GM18867 (cell line): ENCODE measurements around the gene CPNE1.

Experiments used
- ATAC-seq: cut with Tn5 transposase; IDR thresholded peaks from one replicate; pipeline ENCODE4 v1.9.1; 2021; ENCODE audit warnings: mild to moderate bottlenecking, moderate library complexity; ENCODE audit not compliant: unreplicated experiment

Gene CPNE1

GRCh38 chr20:35600993-35601973, 63.4 kb downstream of the CPNE1 start:
- ATAC-seq: peak; percentile 46

DNA sequence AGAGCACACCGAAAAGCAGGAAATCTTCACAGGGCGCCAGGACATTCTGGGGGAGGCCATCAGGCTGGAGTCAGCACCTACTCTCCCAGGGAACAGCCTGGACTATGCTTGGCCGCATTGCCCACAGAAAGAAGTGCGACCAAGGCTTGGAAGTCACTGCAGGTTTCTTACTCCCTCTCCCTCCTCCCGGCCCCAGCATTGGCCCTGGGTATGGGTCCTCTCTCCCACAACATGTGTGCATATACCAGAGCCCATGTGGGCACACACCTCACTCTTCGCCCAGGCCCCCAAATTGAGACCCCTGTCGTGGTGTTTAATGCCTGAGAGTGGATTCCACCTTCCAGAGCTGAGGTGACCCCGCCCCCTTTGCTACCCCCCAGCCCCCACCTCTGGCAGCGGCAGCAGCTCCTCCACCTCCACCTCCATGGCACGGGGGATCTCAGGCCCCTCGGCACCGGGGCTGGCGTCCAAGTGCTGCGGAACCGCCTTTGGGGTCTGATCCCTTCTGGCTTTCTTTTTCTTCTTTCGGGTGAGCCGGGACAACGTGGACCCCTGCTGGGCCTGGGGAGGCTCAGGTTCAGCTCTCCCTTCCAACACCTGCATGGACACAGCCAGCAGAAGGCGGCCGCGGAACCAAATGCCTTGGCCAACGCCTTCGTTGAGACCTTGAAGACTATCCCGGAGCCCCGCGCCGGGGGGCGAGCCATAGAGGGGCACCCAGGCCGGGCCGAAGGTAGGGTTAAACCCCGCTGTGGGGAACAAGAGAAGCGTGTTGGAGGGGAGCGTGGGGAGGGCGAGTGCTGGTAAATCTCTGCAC, 64.3 kb downstream of the CPNE1 start:
- ATAC-seq: no peak

GRCh38 chr20:35599776-35600120, 65.0 kb downstream of the CPNE1 start:
- ATAC-seq: no peak

DNA sequence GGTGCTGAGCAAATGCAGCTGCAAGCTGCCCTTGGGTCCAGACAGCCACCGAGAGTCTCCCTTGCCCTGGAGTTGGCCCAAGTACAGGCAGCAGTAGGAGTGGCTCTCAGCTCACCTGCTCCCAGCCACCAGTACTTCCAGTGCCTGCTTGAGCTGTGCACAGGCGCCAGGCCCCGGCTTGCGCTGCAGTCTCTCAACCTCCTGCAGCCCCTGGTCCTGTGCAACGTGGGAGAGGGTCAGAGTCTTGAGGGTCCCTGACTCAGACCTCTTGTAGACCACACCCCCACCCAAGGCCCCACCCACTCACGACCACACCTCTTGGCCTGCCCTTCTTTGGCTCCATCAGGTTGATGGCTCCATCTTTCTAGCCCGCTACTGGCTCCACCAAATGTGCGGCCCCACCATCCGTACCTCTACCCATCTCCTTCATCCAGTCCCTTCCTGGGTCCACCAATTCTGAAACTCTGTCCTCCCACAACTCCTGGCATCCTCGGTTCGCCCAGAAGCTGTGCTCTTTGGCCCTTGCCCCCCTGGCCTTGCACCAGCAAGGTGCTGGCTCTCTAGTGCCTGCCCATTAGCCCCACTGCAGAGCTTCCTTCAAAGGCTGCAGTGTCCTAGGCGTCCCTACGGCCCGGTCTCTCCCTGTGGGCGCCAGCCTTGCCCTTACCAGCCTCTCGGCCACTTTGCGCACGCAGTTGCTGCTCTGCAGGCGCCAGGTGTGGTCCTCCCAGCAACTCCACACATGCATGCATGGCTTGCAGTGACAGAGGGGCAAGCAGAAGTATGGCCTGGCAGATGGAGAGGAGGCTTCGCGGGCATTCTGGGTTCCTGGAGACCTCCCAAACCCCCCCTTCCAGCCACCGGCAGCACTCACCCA, 65.6 kb downstream of the CPNE1 start:
- no peak for ATAC-seq

- ATAC-seq: no peak
Measured at GRCh38 chr20:35598476-35598875, 66.2 kb downstream of the CPNE1 start.

- ATAC-seq: no peak
Measured at GRCh38 chr20:35597186-35597585, 67.5 kb downstream of the CPNE1 start.

- ATAC-seq: no peak
Measured at GRCh38 chr20:35595901-35596300, 68.8 kb downstream of the CPNE1 start.

GRCh38 chr20:35595456-35595855, 69.2 kb downstream of the CPNE1 start:
- no peak for ATAC-seq

DNA sequence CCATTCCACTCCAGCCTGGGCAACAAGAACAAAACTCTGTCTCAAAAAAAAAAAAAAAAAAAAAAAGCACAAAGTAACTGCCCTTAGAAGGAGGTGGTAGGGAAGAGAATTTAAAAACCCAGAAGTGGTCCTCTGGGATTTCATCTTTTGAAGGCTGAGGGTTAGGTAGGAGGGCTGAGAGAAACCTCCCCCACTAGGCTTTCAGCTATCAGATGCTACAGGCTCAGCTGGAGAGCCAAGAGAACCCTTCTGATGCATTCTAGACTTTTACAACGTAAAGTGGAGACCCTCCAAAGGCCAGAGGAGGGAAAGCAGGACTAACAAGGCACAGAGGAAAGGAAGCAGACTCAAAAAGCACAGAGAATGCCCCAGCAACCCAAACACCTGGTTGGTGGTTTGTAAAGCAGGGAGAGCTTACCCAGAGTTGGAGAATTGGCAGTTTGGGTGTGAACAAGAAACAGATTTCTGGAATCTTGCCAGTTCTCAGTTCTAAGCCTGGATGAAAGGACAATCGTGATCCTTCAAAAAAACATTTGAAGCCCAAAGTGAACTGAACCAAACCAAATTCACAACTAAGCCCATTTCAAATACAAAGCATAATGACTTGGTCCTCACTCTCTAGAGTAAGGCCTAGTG, 72.2 kb downstream of the CPNE1 start:
- ATAC-seq: no peak

DNA sequence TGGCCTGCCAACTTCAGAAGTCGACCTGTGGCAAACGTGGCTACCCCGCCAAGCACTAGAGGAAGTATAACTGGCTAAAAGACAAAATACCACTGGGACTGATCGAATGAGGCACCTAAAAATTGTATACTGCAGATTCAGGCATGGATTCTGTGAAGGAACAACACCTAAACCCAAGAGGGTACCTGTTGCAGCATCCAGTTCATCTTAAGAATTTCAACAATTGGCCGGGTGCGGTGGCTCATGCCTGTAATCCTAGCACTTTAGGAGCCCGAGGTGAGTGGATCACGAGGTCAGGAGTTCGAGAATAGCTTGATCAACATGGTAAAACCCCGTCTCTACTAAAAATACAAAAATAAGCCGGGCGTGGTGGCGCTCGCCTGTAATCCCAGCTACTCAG, 76.3 kb downstream of the CPNE1 start:
- no peak for ATAC-seq

- no peak for ATAC-seq
Measured at GRCh38 chr20:35587436-35587835, 77.3 kb downstream of the CPNE1 start.

DNA sequence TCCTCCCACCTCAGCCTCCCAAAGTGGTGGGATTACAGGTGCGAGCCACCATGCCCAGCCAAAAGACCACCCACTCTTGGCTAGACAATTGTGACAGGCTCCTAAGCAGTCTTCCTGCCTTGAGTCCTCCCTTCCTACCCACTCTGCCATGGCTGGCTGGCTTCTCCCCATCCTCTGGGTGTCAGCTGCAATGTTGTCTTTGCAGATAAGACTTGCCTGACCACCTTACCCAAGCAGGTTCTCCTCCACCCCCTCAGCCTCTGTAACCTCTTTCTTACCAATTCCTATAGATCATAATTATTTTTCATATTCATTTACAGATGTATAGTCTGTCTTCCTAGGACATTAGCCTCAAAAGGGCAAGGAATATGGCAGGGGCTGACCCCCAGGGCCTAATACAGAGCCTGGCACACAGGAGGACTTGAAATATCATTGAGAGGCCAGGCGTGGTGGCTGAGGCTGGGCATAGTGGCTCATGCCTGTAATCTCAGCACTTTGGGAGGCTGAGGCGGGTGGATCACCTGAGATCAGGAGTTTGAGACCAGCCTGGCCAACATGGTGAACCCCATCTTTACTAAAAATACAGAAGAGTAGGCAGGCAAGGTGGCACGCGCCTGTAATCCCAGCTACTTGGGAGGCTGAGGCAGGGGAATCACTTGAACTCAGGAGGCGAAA, 77.8 kb downstream of the CPNE1 start:
- ATAC-seq: no peak

DNA sequence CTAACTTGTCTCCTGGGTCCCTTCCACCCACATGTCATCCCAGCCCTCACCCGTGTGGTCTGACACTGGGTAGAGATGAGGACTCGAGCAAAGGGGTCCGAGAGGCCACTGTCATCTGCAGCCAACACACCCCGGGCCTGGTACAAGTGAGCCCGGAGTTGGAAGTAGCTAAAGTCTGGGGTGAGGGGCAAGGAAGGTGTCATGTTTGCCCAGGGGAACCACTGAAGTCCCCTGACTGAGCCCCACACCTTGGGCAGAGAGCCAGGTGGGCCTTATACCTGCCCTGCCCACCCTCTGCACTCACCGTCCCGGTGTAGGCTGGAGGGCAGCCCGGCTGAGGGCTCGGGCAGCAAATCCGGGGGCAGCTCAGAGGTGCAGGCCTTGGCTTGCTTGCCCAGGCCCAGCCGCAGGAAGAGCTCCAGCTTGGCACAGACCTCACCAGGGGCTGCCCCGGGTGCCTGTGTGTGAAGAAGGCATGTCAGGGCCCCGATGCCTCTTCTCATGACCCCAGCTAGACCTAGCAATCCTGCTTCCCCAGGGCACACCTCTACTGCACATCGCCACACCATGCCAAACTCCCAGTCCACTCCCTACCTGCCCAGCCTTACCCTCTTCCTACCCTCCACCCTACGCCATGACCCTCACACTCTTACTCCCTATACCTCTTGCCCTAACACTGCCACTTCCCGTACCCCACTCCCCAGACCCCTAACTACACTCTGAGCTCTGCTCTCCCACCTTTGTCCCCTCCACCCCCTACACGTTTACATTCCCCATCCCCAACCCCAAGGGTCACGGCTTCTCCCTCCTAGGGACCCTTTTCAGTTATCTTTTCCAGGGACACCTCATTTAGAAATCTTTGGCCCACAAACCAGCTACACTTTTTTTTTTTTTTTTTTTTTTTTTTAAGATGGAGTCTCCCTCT, 80.8 kb downstream of the CPNE1 start:
- ATAC-seq: no peak

GRCh38 chr20:35582741-35583404, 81.8 kb downstream of the CPNE1 start:
- ATAC-seq: no peak

DNA sequence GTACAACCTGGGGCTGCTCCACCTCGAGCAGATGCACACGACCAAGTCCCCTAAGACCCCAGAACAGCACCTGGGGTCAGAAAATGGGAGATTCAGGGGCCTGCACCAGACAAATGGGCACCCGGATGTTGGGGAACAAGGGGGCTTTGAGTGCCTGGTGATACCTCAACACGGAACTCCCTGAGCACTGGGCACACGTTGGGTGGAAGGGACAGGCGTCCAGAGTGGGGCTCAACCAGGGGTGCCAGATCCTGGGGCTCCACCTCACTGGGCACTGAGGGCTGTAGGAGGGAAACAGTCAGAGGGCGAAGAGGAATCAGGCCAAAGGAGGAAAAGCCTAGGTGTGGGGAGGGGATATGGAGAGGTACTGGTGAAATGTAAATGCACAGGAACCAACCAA, 82.6 kb downstream of the CPNE1 start:
- no peak for ATAC-seq

DNA sequence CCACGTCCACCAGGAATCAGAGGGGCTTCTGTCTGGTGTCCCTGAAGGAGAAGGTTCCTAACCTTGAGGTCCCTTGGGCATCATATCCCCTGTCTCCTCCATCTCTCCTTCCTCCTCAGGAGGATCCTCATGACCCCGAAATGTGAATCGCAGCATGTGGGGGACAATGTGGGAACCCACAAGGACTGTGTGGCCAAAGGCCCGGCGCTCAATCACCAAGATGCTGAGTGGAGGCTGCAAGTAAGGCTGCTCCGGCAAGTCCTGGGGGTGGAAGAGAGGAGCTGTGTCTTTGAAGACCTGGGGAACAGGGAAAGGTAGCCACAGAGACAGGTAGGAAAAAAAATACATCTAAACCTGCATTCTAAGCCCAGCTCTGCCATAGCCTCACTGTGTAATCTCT, 85.5 kb downstream of the CPNE1 start:
- ATAC-seq: no peak

DNA sequence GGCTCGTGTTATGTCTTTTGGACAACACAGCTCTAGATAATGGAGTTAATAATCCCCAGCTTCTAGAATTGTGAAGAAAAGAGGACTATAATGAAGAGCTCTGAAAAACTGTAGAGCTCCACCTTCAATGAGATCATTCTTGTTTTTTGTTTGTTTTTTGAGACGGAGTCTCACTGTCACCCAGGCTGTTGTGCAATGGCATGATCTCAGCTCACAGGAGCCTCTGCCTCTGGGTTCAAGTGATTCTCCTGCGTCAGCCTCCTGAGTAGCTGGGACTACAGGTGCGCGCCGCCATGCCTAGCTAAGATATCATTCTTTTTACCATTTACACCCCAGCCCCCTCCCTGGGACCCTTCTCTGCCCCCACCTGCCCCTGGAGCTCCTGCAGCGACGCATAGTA, 86.2 kb downstream of the CPNE1 start:
- no peak for ATAC-seq

- ATAC-seq: no peak
Measured at GRCh38 chr20:35576816-35577215, 87.9 kb downstream of the CPNE1 start.
